H1 (cell line): ENCODE data around the gene RERE. TPM values are rescaled to one million over a fixed set of nuclear protein-coding genes. Genes with fewer than 3 reads are reported as not detected.

Experiments
- CTCF ChIA-PET: fragments of 300-600 bp; sonication (Branson Sonifier 250); formaldehyde crosslinking; loops from one replicate; lab custom pipeline; 2021; ENCODE audit not compliant: partially characterized antibody; lab: Charles Lee
- POLR2A ChIA-PET: fragments of 300-600 bp; sonication (Branson Sonifier 250); formaldehyde crosslinking; loops from one replicate; lab custom pipeline; 2021; ENCODE audit warnings: inconsistent platforms; ENCODE audit not compliant: partially characterized antibody; lab: Charles Lee
- DNase-seq, 2 experiments: peaks; one replicate each; pipeline versions ENCODE4 v3.0.0 to v3.0.0-alpha.2; 2010 to 2022; ENCODE audit warnings: low spot score in 2 of 2, low read depth in 1 of 2, mixed read lengths in 1 of 2
- FAIRE-seq: peaks from 2 replicates; lab custom pipeline; 2011; peaks lifted over from hg19 to GRCh38; lab: Jason Lieb, UNC
- H2AFZ ChIP-seq: 2 replicates; pipeline ENCODE4 v1.8.1; 2012; ENCODE audit warnings: low read length, inconsistent platforms
- H2AK5ac ChIP-seq: 2 replicates; pipeline ENCODE4 v1.6.1; 2013; ENCODE audit warnings: low read depth, low read length
- H2BK120ac ChIP-seq: replicated peaks from 2 replicates; pipeline ENCODE3; 2013; ENCODE audit warnings: low read depth, low read length, inconsistent platforms
- H2BK12ac ChIP-seq: 2 replicates; pipeline ENCODE4 v1.6.1; 2013; ENCODE audit warnings: low read depth, low read length
- H2BK15ac ChIP-seq: 2 replicates; pipeline ENCODE4 v1.6.1; 2013; ENCODE audit warnings: low read length
- H2BK20ac ChIP-seq: 2 replicates; pipeline ENCODE4 v1.6.1; 2013; ENCODE audit warnings: low read length
- H2BK5ac ChIP-seq: 2 replicates; pipeline ENCODE4 v1.6.1; 2013; ENCODE audit warnings: low read depth, low read length
- H3K14ac ChIP-seq: 2 replicates; pipeline ENCODE4 v1.6.1; 2013; ENCODE audit warnings: inconsistent platforms; ENCODE audit not compliant: insufficient read length
- H3K18ac ChIP-seq: 2 replicates; pipeline ENCODE4 v1.6.1; 2013; ENCODE audit warnings: low read length; ENCODE audit errors: extremely low read depth
- H3K23ac ChIP-seq: 2 replicates; pipeline ENCODE4 v1.6.1; 2013; ENCODE audit warnings: inconsistent platforms; ENCODE audit not compliant: insufficient read length
- H3K23me2 ChIP-seq: 2 replicates; pipeline ENCODE4 v1.6.1; 2013; ENCODE audit warnings: low read depth, low read length
- H3K27ac ChIP-seq: 2 replicates; pipeline ENCODE4 v1.6.1; 2011; ENCODE audit warnings: low read depth, low read length, inconsistent platforms
- H3K27me3 ChIP-seq, 4 experiments: replicated peaks in 1 of 4; 1 replicate in 1 of 4; 2 replicates in 3 of 4; pipeline versions ENCODE4 v1.6.1 to v1.8.1; 2011 to 2013; ENCODE audit warnings: low read length in 3 of 4, mild to moderate bottlenecking in 3 of 4, inconsistent platforms in 2 of 4, mixed read lengths in 2 of 4, moderate library complexity in 1 of 4; ENCODE audit not compliant: control insufficient read depth in 3 of 4, insufficient read depth in 3 of 4; ENCODE audit errors: extremely low read depth in 1 of 4
- H3K36me3 ChIP-seq, 4 experiments: 2 replicates each; pipeline versions ENCODE4 v1.6.1 to v1.8.1; 2011 to 2013; ENCODE audit warnings: mild to moderate bottlenecking in 4 of 4, low read length in 3 of 4, moderate library complexity in 2 of 4, control low read depth in 1 of 4, inconsistent platforms in 1 of 4; ENCODE audit not compliant: insufficient read depth in 4 of 4, control insufficient read depth in 2 of 4
- H3K4ac ChIP-seq: replicated peaks from 2 replicates; pipeline ENCODE3; 2013; ENCODE audit warnings: low read length, low read depth, mixed read lengths, inconsistent platforms; ENCODE audit not compliant: insufficient read length
- H3K4me1 ChIP-seq, 4 experiments: replicated peaks in 1 of 4; 1 replicate in 1 of 4; 2 replicates in 3 of 4; pipeline versions ENCODE4 v1.6.1 to v1.8.1; 2011 to 2013; ENCODE audit warnings: low read length in 3 of 4, inconsistent platforms in 2 of 4, mixed read lengths in 1 of 4; ENCODE audit not compliant: insufficient read depth in 4 of 4, control insufficient read depth in 3 of 4
- H3K4me2 ChIP-seq, 2 experiments: 2 replicates each; pipeline versions ENCODE4 v1.6.1 to v1.8.1; 2011 to 2013; ENCODE audit warnings: low read depth in 2 of 2, low read length in 2 of 2, control low read depth in 1 of 2, inconsistent platforms in 1 of 2, mild to moderate bottlenecking in 1 of 2; ENCODE audit not compliant: insufficient read depth in 1 of 2
- H3K4me3 ChIP-seq, 4 experiments: fragments of 200-600, 300-600 bp in 1 of 4; sonication (generic), shearing (Covaris generic), sonication (Bioruptor Twin) in 1 of 4; 2 replicates each; pipeline versions ENCODE4 v1.5.1 to v1.8.1; 2011 to 2016; ENCODE audit warnings: low read length in 4 of 4, low read depth in 3 of 4, control low read depth in 2 of 4, inconsistent platforms in 2 of 4, mild to moderate bottlenecking in 2 of 4, mixed read lengths in 1 of 4, moderate library complexity in 1 of 4; ENCODE audit not compliant: insufficient read depth in 2 of 4; ENCODE audit errors: extremely low read depth in 1 of 4
- H3K56ac ChIP-seq: replicated peaks from 2 replicates; pipeline ENCODE3; 2013; ENCODE audit warnings: low read depth, mild to moderate bottlenecking, mixed read lengths, low read length, inconsistent platforms; ENCODE audit not compliant: insufficient read length
- H3K79me1 ChIP-seq: 2 replicates; pipeline ENCODE4 v1.6.1; 2013; ENCODE audit warnings: low read depth, low read length, control low read depth
- H3K79me2 ChIP-seq, 2 experiments: 2 replicates each; pipeline versions ENCODE4 v1.6.1 to v1.8.1; 2012 to 2013; ENCODE audit warnings: low read length in 2 of 2, mild to moderate bottlenecking in 2 of 2, inconsistent platforms in 1 of 2; ENCODE audit not compliant: insufficient read depth in 2 of 2, control insufficient read depth in 1 of 2
- H3K9ac ChIP-seq, 4 experiments: replicated peaks in 1 of 4; 1 replicate in 1 of 4; 2 replicates in 3 of 4; pipeline versions ENCODE4 v1.6.1 to v1.8.1; 2011 to 2013; ENCODE audit warnings: low read depth in 3 of 4, low read length in 3 of 4, control low read depth in 2 of 4, mild to moderate bottlenecking in 2 of 4, moderate library complexity in 2 of 4, inconsistent platforms in 1 of 4; ENCODE audit errors: extremely low read depth in 1 of 4
- H3K9me3 ChIP-seq, 2 experiments: 2 replicates each; pipeline versions ENCODE4 v1.6.1 to v1.8.1; 2012 to 2013; ENCODE audit warnings: mild to moderate bottlenecking in 2 of 2, moderate library complexity in 2 of 2, control low read depth in 1 of 2, inconsistent platforms in 1 of 2, low read depth in 1 of 2, low read length in 1 of 2, mixed read lengths in 1 of 2; ENCODE audit not compliant: insufficient read depth in 2 of 2
- H4K20me1 ChIP-seq, 2 experiments: replicated peaks in 1 of 2; 2 replicates each; pipeline versions ENCODE3 to v1.8.1; 2011 to 2013; ENCODE audit warnings: inconsistent platforms in 2 of 2, low read length in 2 of 2, mild to moderate bottlenecking in 1 of 2; ENCODE audit not compliant: insufficient read depth in 2 of 2, control insufficient read depth in 1 of 2
- H4K5ac ChIP-seq: 2 replicates; pipeline ENCODE4 v1.6.1; 2013; ENCODE audit warnings: low read length, low read depth, mixed read lengths, inconsistent platforms; ENCODE audit not compliant: insufficient read length
- H4K8ac ChIP-seq: 2 replicates; pipeline ENCODE4 v1.8.0; 2013; ENCODE audit warnings: mild to moderate bottlenecking, moderate library complexity, low read length, inconsistent platforms; ENCODE audit not compliant: insufficient read depth; ENCODE audit errors: extremely low read depth
- H4K91ac ChIP-seq: replicated peaks from 2 replicates; pipeline ENCODE3; 2013; ENCODE audit warnings: low read length, mixed read lengths, inconsistent platforms; ENCODE audit not compliant: insufficient read length
- GABPA ChIP-seq: IDR thresholded peaks from 2 replicates; pipeline ENCODE4 v1.6.1; 2011; ENCODE audit warnings: mild to moderate bottlenecking, low read length, moderate library complexity, borderline replicate concordance; ENCODE audit not compliant: insufficient read depth
- GTF2F1 ChIP-seq: IDR thresholded peaks from 2 replicates; pipeline ENCODE4 v1.6.1; 2012; ENCODE audit warnings: low read depth, low read length, improper control_type of control experiment, borderline replicate concordance
- HDAC6 ChIP-seq: IDR thresholded peaks from one replicate; pipeline ENCODE4 v1.7.1; 2012; ENCODE audit warnings: low read depth, mild to moderate bottlenecking, inconsistent platforms, low read length, moderate library complexity
- JUN ChIP-seq: IDR thresholded peaks from 2 replicates; pipeline ENCODE4 v1.6.1; 2011; ENCODE audit warnings: low read depth, mild to moderate bottlenecking, improper control_type of control experiment, low read length
- KDM1A ChIP-seq: fragments of 200-600, 300-600 bp; sonication (generic); IDR thresholded peaks from 2 replicates; pipeline ENCODE4 v1.7.1; 2016; ENCODE audit warnings: mild to moderate bottlenecking, low read length, borderline replicate concordance
- KDM4A ChIP-seq: IDR thresholded peaks from one replicate; pipeline ENCODE4 v1.7.1; 2012; ENCODE audit warnings: low read depth, mild to moderate bottlenecking, moderate library complexity, low read length, inconsistent platforms; ENCODE audit not compliant: severe bottlenecking
- PHF8 ChIP-seq: fragments of 200-600 bp; sonication (generic); conservative IDR thresholded peaks from 2 replicates; pipeline ENCODE4 v1.7.1; 2012; ENCODE audit warnings: low read depth, mild to moderate bottlenecking, inconsistent platforms, low read length, moderate library complexity
- POLR2A ChIP-seq, 2 experiments: IDR thresholded peaks; 1 replicate in 1 of 2; 2 replicates in 1 of 2; pipeline ENCODE4 v1.6.1; 2011; ENCODE audit warnings: low read depth in 2 of 2, low read length in 2 of 2, mild to moderate bottlenecking in 2 of 2; ENCODE audit errors: control extremely low read depth in 1 of 2
- POU5F1 ChIP-seq: IDR thresholded peaks from 2 replicates; pipeline ENCODE4 v1.6.1; 2011; ENCODE audit warnings: low read depth, mild to moderate bottlenecking, low read length, moderate library complexity
- RXRA ChIP-seq: IDR thresholded peaks from 2 replicates; pipeline ENCODE4 v1.6.1; 2011; ENCODE audit warnings: low read depth, mild to moderate bottlenecking, low read length, moderate library complexity; ENCODE audit not compliant: insufficient read depth
- SIRT6 ChIP-seq: IDR thresholded peaks from one replicate; pipeline ENCODE4 v1.7.1; 2012; ENCODE audit warnings: low read length, inconsistent platforms
- SP1 ChIP-seq: IDR thresholded peaks from 2 replicates; pipeline ENCODE4 v1.6.1; 2011; ENCODE audit warnings: low read depth, low read length
- SUZ12 ChIP-seq: fragments of 200-600 bp; sonication (generic); IDR thresholded peaks from 2 replicates; pipeline ENCODE4 v1.6.1; 2012; ENCODE audit warnings: mild to moderate bottlenecking, inconsistent platforms, low read length, moderate library complexity, mixed read lengths
- TEAD4 ChIP-seq: IDR thresholded peaks from 2 replicates; pipeline ENCODE4 v1.6.1; 2012; ENCODE audit warnings: low read depth, low read length, inconsistent platforms, mixed read lengths
- WGBS, 2 experiments: shearing (Covaris generic) in 1 of 2; methylation state at CpG; one replicate each; pipeline versions ENCODE4 v1.1.6 to v1.1.7; 2013 to 2015; ENCODE audit warnings: low lambda C conversion rate in 2 of 2, mixed read lengths in 2 of 2, inconsistent platforms in 1 of 2, low coverage in 1 of 2, missing lambda C conversion rate in 1 of 2; ENCODE audit not compliant: insufficient replicate concordance in 2 of 2, insufficient coverage in 1 of 2, insufficient read length in 1 of 2; ENCODE audit errors: extremely low coverage in 1 of 2, missing lambda C conversion rate in 1 of 2; 5-methylcytosine and 5-hydroxymethylcytosine counted together
- polyA plus RNA-seq, 7 experiments: library from polyadenylated mRNA; depleted of rRNA in 3 of 7; stranded (reverse) in 5 of 7; unstranded in 2 of 7; fragments of >200 nt in 5 of 7; fragments of 200-250 nt in 2 of 7; gene quantifications; 1 replicate in 5 of 7; 2 replicates in 1 of 7; 4 replicates in 1 of 7; pipeline versions ENCODE4 v1.2.1 to v1.2.3, GENCODE V29; 2011 to 2013; ENCODE audit warnings: missing spikeins in 2 of 7, mixed read lengths in 2 of 7
- total RNA-seq: library from RNA; stranded (reverse); fragmentation: NEBNext Ultra II Directional; extraction: Animal tissue kit (Norgen Biotek cat#: 25700); gene quantifications from 2 replicates; pipeline ENCODE4 v1.2.1, GENCODE V29; 2021
- TF ChIP-seq, protein P1 (sequence below): IDR thresholded peaks from 2 replicates; pipeline ENCODE4 v1.6.1; 2012; ENCODE audit warnings: inconsistent platforms

RERE gene
- total and polyA plus RNA-seq, 2 of the 8 experiments (the other 6 are each of a cell fraction or from before 2014, with no cell fraction given), result 15.3 to 142 TPM

DNA sequence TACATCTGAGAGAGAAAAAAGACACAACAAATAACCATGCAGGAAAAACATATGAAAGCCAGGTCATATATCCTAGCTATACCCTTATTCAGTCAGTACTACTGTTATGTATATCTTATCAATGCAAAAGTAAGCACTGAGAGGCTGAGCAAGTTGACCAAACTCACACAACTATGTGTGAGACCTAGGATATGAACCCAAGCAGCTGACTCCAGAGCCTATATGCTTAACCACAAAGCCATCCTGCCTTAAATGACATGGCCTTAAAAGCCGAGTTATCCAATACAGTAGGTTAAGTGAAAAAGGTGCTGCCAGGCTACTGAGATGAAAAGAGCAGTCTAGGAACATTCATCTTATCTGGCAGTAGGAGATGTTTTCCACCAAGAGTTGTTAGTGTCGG lies 151.6 kb downstream of the RERE start:
- Histone ChIP-seq H3K23ac (no peak overlapping the region), H3K79me2 (peaks cover 55 to 100% of the 10 kb centered on the region in 2 experiments), H3K27me3 (no peaks in the 10 kb centered on the region), H3K4me3 (no peak overlapping the region), H3K4ac (no peak overlapping the region), H2BK15ac (no peak overlapping the region), H2BK20ac (no peak overlapping the region), H3K36me3 (no peaks in the 10 kb centered on the region), H3K23me2 (no peaks in the 10 kb centered on the region), H4K91ac (no peak overlapping the region), H2BK120ac (no peak overlapping the region), H3K4me1 (peaks cover 5 to 38% (median 17%) of the 10 kb centered on the region in 4 experiments; a peak in 6 of 7 replicates), H2BK5ac (no peak overlapping the region), H4K20me1 (peaks cover 46 to 57% of the 10 kb centered on the region in 2 experiments), H3K9ac (no peak overlapping the region), H4K8ac (no peak overlapping the region), H2AK5ac (no peak overlapping the region), H3K14ac (no peak overlapping the region), H2BK12ac (no peak overlapping the region), H3K79me1 (peaks cover 25% of the 10 kb centered on the region), H4K5ac (no peak overlapping the region), H3K18ac (no peak overlapping the region), H2AFZ (no peak overlapping the region), H3K27ac (no peak overlapping the region), H3K56ac (no peak overlapping the region), H3K4me2 (no peak overlapping the region; a peak in 1 of 4 replicates), H3K9me3 (no peaks in the 10 kb centered on the region)
- POLR2A ChIA-PET, result no interaction called here
- 100% methylated on average over 2 of the region's 2 CpGs; no CpG with 5 or more reads in 1 of the 2 experiments for WGBS, 2 experiments
- DNase-seq, result no peak
- CTCF ChIA-PET, result interaction anchor here (1.1 to 1.8 kb wide), 4 partner anchors 25 to 105 kb away, joined by 3 to 4 read pairs (median 4); no protein-coding TSS in a partner anchor
- FAIRE-seq, result no peak
- TF ChIP-seq SUZ12, result no peak
- no peak for TF ChIP-seq GABPA
- TF ChIP-seq SP1, result no peak
- TF ChIP-seq HDAC6, result no peak
- TF ChIP-seq PHF8, result no peak
- no peak for TF ChIP-seq GTF2F1
- no peak for TF ChIP-seq KDM1A
- TF ChIP-seq RXRA, result no peak
- TF ChIP-seq TEAD4, result no peak
- no peak for TF ChIP-seq POU5F1
- TF ChIP-seq, protein P1, sequence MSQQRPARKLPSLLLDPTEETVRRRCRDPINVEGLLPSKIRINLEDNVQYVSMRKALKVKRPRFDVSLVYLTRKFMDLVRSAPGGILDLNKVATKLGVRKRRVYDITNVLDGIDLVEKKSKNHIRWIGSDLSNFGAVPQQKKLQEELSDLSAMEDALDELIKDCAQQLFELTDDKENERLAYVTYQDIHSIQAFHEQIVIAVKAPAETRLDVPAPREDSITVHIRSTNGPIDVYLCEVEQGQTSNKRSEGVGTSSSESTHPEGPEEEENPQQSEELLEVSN, result no peak
- no peak for TF ChIP-seq JUN
- no peak for TF ChIP-seq POLR2A (IDR thresholded peaks at IDR 0.05; ENCODE audit: control extremely low read depth in 1 of 2, low read depth in 2 of 2, low read length in 2 of 2)
- TF ChIP-seq KDM4A, result no peak
- no peak for TF ChIP-seq SIRT6
